MM.1S (cell line): ENCODE results near the gene PLS3.

Experiments used
- EZH2 ChIP-seq: fragments of 300-600 bp; sonication (generic); optimal IDR thresholded peaks from 2 replicates; pipeline ENCODE3; 2017; ENCODE audit warnings: low read depth, mild to moderate bottlenecking, antibody characterized with exemption, low read length, mixed read lengths
- TF ChIP-seq, protein P1 (sequence below): fragments of 300-600 bp; sonication (generic); IDR thresholded peaks from 2 replicates; pipeline ENCODE4 v1.5.1; 2016; ENCODE audit warnings: antibody characterized with exemption, low read length, mixed read lengths

DNA sequence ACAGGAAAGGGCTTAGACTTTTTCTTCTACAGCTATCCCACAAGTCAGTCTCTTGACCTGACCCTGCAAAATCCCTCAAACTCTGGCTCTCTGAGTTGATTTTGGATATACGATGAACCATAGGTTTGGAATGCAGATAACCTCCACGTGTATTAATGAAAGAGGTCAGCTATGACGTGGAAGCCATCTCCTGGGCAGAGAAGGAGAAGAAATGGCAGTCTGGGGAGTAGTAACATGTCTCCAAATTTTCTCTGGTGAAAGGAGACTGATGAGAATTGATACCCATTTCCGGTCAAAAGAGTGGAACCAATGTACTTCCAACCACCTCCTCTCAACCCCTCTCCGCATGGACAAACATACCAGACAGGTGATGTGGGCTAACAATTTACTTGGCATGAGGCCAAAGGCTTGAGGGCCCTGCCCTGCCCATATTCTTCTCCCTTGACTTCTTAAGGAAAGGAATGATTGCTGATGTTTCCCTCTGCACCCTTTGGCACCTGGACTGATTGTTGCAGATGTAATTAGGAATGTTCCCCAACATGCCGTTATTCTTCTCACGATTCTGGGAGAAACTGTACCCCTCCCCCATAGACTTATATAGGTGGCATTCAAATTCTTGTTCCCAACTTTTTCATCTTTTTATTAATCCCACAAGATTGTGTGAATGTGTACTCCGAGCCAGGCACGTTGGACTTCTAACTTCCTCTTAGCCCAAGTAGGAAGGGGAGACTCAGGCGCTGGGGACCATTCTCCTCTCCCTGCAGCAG, 580 bp upstream of the PLS3 start:
- TF ChIP-seq, protein P1, sequence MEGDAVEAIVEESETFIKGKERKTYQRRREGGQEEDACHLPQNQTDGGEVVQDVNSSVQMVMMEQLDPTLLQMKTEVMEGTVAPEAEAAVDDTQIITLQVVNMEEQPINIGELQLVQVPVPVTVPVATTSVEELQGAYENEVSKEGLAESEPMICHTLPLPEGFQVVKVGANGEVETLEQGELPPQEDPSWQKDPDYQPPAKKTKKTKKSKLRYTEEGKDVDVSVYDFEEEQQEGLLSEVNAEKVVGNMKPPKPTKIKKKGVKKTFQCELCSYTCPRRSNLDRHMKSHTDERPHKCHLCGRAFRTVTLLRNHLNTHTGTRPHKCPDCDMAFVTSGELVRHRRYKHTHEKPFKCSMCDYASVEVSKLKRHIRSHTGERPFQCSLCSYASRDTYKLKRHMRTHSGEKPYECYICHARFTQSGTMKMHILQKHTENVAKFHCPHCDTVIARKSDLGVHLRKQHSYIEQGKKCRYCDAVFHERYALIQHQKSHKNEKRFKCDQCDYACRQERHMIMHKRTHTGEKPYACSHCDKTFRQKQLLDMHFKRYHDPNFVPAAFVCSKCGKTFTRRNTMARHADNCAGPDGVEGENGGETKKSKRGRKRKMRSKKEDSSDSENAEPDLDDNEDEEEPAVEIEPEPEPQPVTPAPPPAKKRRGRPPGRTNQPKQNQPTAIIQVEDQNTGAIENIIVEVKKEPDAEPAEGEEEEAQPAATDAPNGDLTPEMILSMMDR, result no peak
- no peak for TF ChIP-seq EZH2
